HEK293T (cell line): Measurements from ENCODE around the gene RNGTT.

Source experiments
- BHLHE40 ChIP-seq: fragments of 450-650 bp; IDR thresholded peaks from 2 replicates; pipeline ENCODE4 v1.6.1; 2016; ENCODE audit warnings: mild to moderate bottlenecking, moderate library complexity, borderline replicate concordance
- FOXK2 ChIP-seq: fragments of 450-650 bp; IDR thresholded peaks from 2 replicates; pipeline ENCODE4 v1.6.1; 2016; ENCODE audit warnings: mild to moderate bottlenecking
- HDGF ChIP-seq: fragments of 450-650 bp; IDR thresholded peaks from 2 replicates; pipeline ENCODE4 v1.6.1; 2017; ENCODE audit warnings: antibody characterized with exemption, borderline replicate concordance
- NFRKB ChIP-seq: fragments of 450-650 bp; IDR thresholded peaks from 2 replicates; pipeline ENCODE4 v1.6.1; 2016; ENCODE audit warnings: mild to moderate bottlenecking, moderate library complexity
- SP1 ChIP-seq: fragments of 450-650 bp; IDR thresholded peaks from 2 replicates; pipeline ENCODE4 v1.6.1; 2017
- SUZ12 ChIP-seq: fragments of 450-650 bp; IDR thresholded peaks from 2 replicates; pipeline ENCODE4 v1.6.1; 2016; ENCODE audit warnings: mild to moderate bottlenecking
- TARDBP ChIP-seq: fragments of 450-650 bp; IDR thresholded peaks from 2 replicates; pipeline ENCODE4 v1.6.1; 2016

GRCh38 chr6:88665131-88665530 lies 298.3 kb downstream of the RNGTT start:
- TF ChIP-seq HDGF (no peak), FOXK2 (no peak), BHLHE40 (no peak), SP1 (no peak), SUZ12 (no peak), NFRKB (no peak), TARDBP (no peak)
